Tibial nerve (tissue), 4 donors: ENCODE results near the gene NTPCR. TPM values are rescaled to one million over a fixed set of nuclear protein-coding genes. Genes with fewer than 3 reads are reported as not detected.
"Not testable (repeated sequence)": the region's sequence is repeated elsewhere in the genome, so short reads cannot be mapped to it uniquely, and the experiment has no call there.

ENCODE experiments used
- DNase-seq, 2 donors: peaks; one replicate each; pipeline ENCODE4 v3.0.0-alpha.2; 2019; ENCODE audit warnings: low spot score in 2 of 2
- H3K27ac ChIP-seq, 4 donors: fragments of 200-600 bp; sonication (generic) in 3 of 4; one replicate each; pipeline ENCODE4 v1.5.1; 2017 to 2019; ENCODE audit warnings: mild to moderate bottlenecking in 1 of 4
- H3K27me3 ChIP-seq, 2 donors: fragments of 200-600 bp; sonication (generic) in 1 of 2; one replicate each; pipeline versions ENCODE4 v1.5.1 to v1.6.0; 2017 to 2019
- H3K36me3 ChIP-seq, 3 donors: fragments of 200-600 bp; sonication (generic); one replicate each; pipeline ENCODE4 v1.5.1; 2018 to 2019
- H3K4me1 ChIP-seq, 4 donors: fragments of 200-600 bp; sonication (generic) in 3 of 4; one replicate each; pipeline ENCODE4 v1.5.1; 2017 to 2019
- H3K4me3 ChIP-seq, 4 donors: fragments of 200-600 bp; sonication (generic) in 3 of 4; one replicate each; pipeline ENCODE4 v1.5.1; 2017 to 2019; ENCODE audit warnings: mild to moderate bottlenecking in 1 of 4, moderate library complexity in 1 of 4
- H3K9me3 ChIP-seq, 4 donors: fragments of 200-600 bp; sonication (generic) in 3 of 4; one replicate each; pipeline ENCODE4 v1.5.1; 2017 to 2019
- CTCF ChIP-seq, 5 experiments: fragments of 200-600 bp in 3 of 5; fragments of 450-650 bp in 2 of 5; sonication (generic) in 3 of 5; IDR thresholded peaks; one replicate each; pipeline ENCODE4 v1.5.1; 2016 to 2019; ENCODE audit warnings: antibody characterized with exemption in 5 of 5, mild to moderate bottlenecking in 3 of 5, moderate library complexity in 2 of 5
- EP300 ChIP-seq, 2 donors: sonication (generic); formaldehyde crosslinking; IDR thresholded peaks; one replicate each; pipeline ENCODE4 v1.6.1; 2017; ENCODE audit warnings: antibody characterized with exemption in 2 of 2, mild to moderate bottlenecking in 1 of 2
- POLR2A ChIP-seq, 2 donors: fragments of 450-650 bp; IDR thresholded peaks; one replicate each; pipeline ENCODE4 v1.6.1; 2017; ENCODE audit warnings: antibody characterized with exemption in 2 of 2, mild to moderate bottlenecking in 2 of 2, moderate library complexity in 2 of 2
- WGBS, 2 donors: methylation state at CpG; one replicate each; pipeline ENCODE4 v1.1.5; 2018; 5-methylcytosine and 5-hydroxymethylcytosine counted together
- total RNA-seq, 4 donors: library from RNA; depleted of rRNA; stranded (reverse); fragments of >200 nt; gene quantifications; one replicate each; pipeline ENCODE4 v1.1.0, GENCODE V29; 2016

Gene NTPCR
- total RNA-seq, 4 donors from 2014 or later: 16.5 to 20.0 (median 18.6) TPM

GRCh38 chr1:232911027-232911599, 39.3 kb upstream of the NTPCR start:
- TF ChIP-seq POLR2A (IDR thresholded peaks at IDR 0.05) (no peak), EP300 (IDR thresholded peaks at IDR 0.05) (no peak), CTCF (IDR thresholded peaks at IDR 0.05) (no peak)
- no peak overlapping the region for H3K4me3 ChIP-seq
- H3K27ac ChIP-seq: no peak overlapping the region
- DNase-seq: no peak
- H3K4me1 ChIP-seq: no peaks in the 10 kb centered on the region
- H3K9me3 ChIP-seq: no peaks in the 10 kb centered on the region
- H3K36me3 ChIP-seq: no peaks in the 10 kb centered on the region
- WGBS, 2 donors: 75 to 78% methylated on average over 5 of the region's 5 CpGs
- H3K27me3 ChIP-seq: no peaks in the 10 kb centered on the region

GRCh38 chr1:232912845-232913580, 37.4 kb upstream of the NTPCR start:
- Histone ChIP-seq H3K4me3 (no peak overlapping the region), H3K9me3 (no peaks in the 10 kb centered on the region), H3K27ac (no peak overlapping the region), H3K36me3 (no peaks in the 10 kb centered on the region), H3K4me1 (no peaks in the 10 kb centered on the region), H3K27me3 (no peaks in the 10 kb centered on the region)
- TF ChIP-seq CTCF (IDR thresholded peaks at IDR 0.05) (no peak), POLR2A (IDR thresholded peaks at IDR 0.05) (no peak), EP300 (IDR thresholded peaks at IDR 0.05) (no peak)
- DNase-seq: no peak
- 68 to 72% methylated on average over 3 of the region's 3 CpGs for WGBS, 2 donors

GRCh38 chr1:232914271-232914670, 36.1 kb upstream of the NTPCR start:
- H3K4me1 ChIP-seq, H3K27ac ChIP-seq, DNase-seq, H3K27me3 ChIP-seq, H3K36me3 ChIP-seq, H3K9me3 ChIP-seq, H3K4me3 ChIP-seq: not testable (repeated sequence)
- WGBS, 2 donors: 81 to 90% methylated on average over 2 of the region's 2 CpGs

- 85% methylated on average over 4 of the region's 4 CpGs for WGBS, 2 donors
- no peaks in the 10 kb centered on the region for H3K4me1 ChIP-seq
- H3K4me3 ChIP-seq: no peak overlapping the region
- H3K27ac ChIP-seq: no peak overlapping the region
- TF ChIP-seq POLR2A (IDR thresholded peaks at IDR 0.05): no peak
- H3K27me3 ChIP-seq: no peaks in the 10 kb centered on the region
- no peak for DNase-seq
- H3K9me3 ChIP-seq: no peaks in the 10 kb centered on the region
- H3K36me3 ChIP-seq: no peaks in the 10 kb centered on the region
Observed at GRCh38 chr1:232915212-232915611, 35.2 kb upstream of the NTPCR start.

GRCh38 chr1:232917053-232917452, 33.4 kb upstream of the NTPCR start:
- Histone ChIP-seq H3K4me1 (no peaks in the 10 kb centered on the region), H3K27me3 (no peaks in the 10 kb centered on the region), H3K36me3 (no peaks in the 10 kb centered on the region), H3K27ac (no peak overlapping the region), H3K9me3 (no peaks in the 10 kb centered on the region), H3K4me3 (no peak overlapping the region)
- TF ChIP-seq CTCF (IDR thresholded peaks at IDR 0.05): no peak
- no peak for TF ChIP-seq POLR2A (IDR thresholded peaks at IDR 0.05)
- no peak for TF ChIP-seq EP300 (IDR thresholded peaks at IDR 0.05)
- no peak for DNase-seq
- WGBS, 2 donors: 78 to 91% methylated on average over 3 of the region's 3 CpGs

GRCh38 chr1:232921381-232921780, 29.0 kb upstream of the NTPCR start:
- WGBS, 2 donors: 70 to 76% methylated on average over 2 of the region's 2 CpGs

More at GRCh38 chr1:232921381-232921780, 29.0 kb upstream of the NTPCR start:
- no peaks in the 10 kb centered on the region for H3K27me3 ChIP-seq
- no peak for DNase-seq
- no peak overlapping the region for H3K4me3 ChIP-seq
- no peak overlapping the region for H3K27ac ChIP-seq
- H3K36me3 ChIP-seq: no peaks in the 10 kb centered on the region
- H3K9me3 ChIP-seq: no peaks in the 10 kb centered on the region
- no peak for TF ChIP-seq POLR2A (IDR thresholded peaks at IDR 0.05)
- no peak for TF ChIP-seq EP300 (IDR thresholded peaks at IDR 0.05)
- no peak for TF ChIP-seq CTCF (IDR thresholded peaks at IDR 0.05)
- H3K4me1 ChIP-seq: no peaks in the 10 kb centered on the region
